HepG2 (cell line): ENCODE data around the gene SMIM29. TPM values are rescaled to one million over a fixed set of nuclear protein-coding genes. Genes with fewer than 3 reads are reported as not detected.

Experiments used
- ATAC-seq: fragments of 200-7000 bp; cut with Tn5 transposase; 3 replicates; pipeline ENCODE4 v1.9.1; 2020; ENCODE audit warnings: mild to moderate bottlenecking, moderate library complexity
- BruUV-seq: library from RNA; stranded (reverse); fragments of 400-500 nt; replicated peaks from 2 replicates; lab custom pipeline; 2021; lab: Mats Ljungman, UMichigan
- CTCF ChIA-PET: fragments of 300-600 bp; formaldehyde crosslinking; extraction: SDS; loops from one replicate; lab custom pipeline; 2021; ENCODE audit warnings: low total read pairs, inconsistent platforms, low intra/inter-chr PET ratio; lab: Yijun Ruan, JAX
- POLR2A ChIA-PET: fragments of 350-600 bp; sonication (Branson Sonifier 250); formaldehyde crosslinking; loops from one replicate; lab custom pipeline; 2020; ENCODE audit warnings: antibody characterized with exemption, inconsistent platforms; lab: Yijun Ruan, JAX
- DNase-seq: peaks from one replicate; pipeline ENCODE4 v3.0.0-alpha.2; 2015; ENCODE audit warnings: low spot score
- FAIRE-seq: peaks from 3 replicates; lab custom pipeline; 2011; peaks lifted over from hg19 to GRCh38; lab: Jason Lieb, UNC
- H2AFZ ChIP-seq: one replicate; pipeline ENCODE4 v1.6.1; 2011; ENCODE audit warnings: low read length, inconsistent platforms
- H3K27ac ChIP-seq: fragments of 300-600 bp; 3 replicates; pipeline ENCODE4 v1.8.0; 2011; ENCODE audit warnings: mixed run types, mild to moderate bottlenecking, mixed read lengths, low read length, inconsistent platforms; ENCODE audit not compliant: insufficient read depth; ENCODE audit errors: extremely low read length
- H3K27me3 ChIP-seq, 2 experiments: fragments of 200-600 bp in 1 of 2; 2 replicates in 1 of 2; 3 replicates in 1 of 2; pipeline versions ENCODE4 v1.6.0 to v1.8.0; 2011; ENCODE audit warnings: low read length in 2 of 2, mild to moderate bottlenecking in 2 of 2, moderate library complexity in 2 of 2, inconsistent platforms in 1 of 2; ENCODE audit not compliant: insufficient read depth in 2 of 2, control insufficient read depth in 1 of 2
- H3K36me3 ChIP-seq, 2 experiments: fragments of 200-600 bp in 1 of 2; replicated peaks in 1 of 2; 2 replicates in 1 of 2; 3 replicates in 1 of 2; pipeline versions ENCODE4 v1.5.1 to v1.8.0; 2011; ENCODE audit warnings: low read length in 2 of 2, inconsistent platforms in 1 of 2; ENCODE audit not compliant: insufficient read depth in 2 of 2, control insufficient read depth in 1 of 2
- H3K4me1 ChIP-seq: 2 replicates; pipeline ENCODE4 v1.5.1; 2012; ENCODE audit warnings: low read length, inconsistent platforms; ENCODE audit not compliant: insufficient read depth
- H3K4me2 ChIP-seq: 2 replicates; pipeline ENCODE4 v1.6.0; 2011; ENCODE audit warnings: low read depth, low read length, inconsistent platforms
- H3K4me3 ChIP-seq, 3 experiments: fragments of 200-600 bp in 1 of 3; sonication (generic), shearing (Covaris generic) in 1 of 3; replicated peaks in 1 of 3; 2 replicates each; pipeline ENCODE4 v1.5.1; 2011 to 2016; ENCODE audit warnings: low read length in 3 of 3, inconsistent platforms in 2 of 3, low read depth in 2 of 3, mild to moderate bottlenecking in 2 of 3, control low read depth in 1 of 3, mixed read lengths in 1 of 3; ENCODE audit not compliant: insufficient read depth in 1 of 3
- H3K79me2 ChIP-seq: one replicate; pipeline ENCODE4 v1.6.1; 2011; ENCODE audit warnings: low read length, inconsistent platforms; ENCODE audit not compliant: insufficient read depth
- H3K9ac ChIP-seq: 2 replicates; pipeline ENCODE4 v1.6.0; 2011; ENCODE audit warnings: mild to moderate bottlenecking, low read depth, low read length, inconsistent platforms; ENCODE audit not compliant: insufficient read depth
- H3K9me3 ChIP-seq: 2 replicates; pipeline ENCODE4 v1.5.1; 2012; ENCODE audit warnings: mild to moderate bottlenecking, low read length
- H4K20me1 ChIP-seq: 2 replicates; pipeline ENCODE4 v1.6.0; 2011; ENCODE audit warnings: inconsistent platforms, mild to moderate bottlenecking, low read length, moderate library complexity; ENCODE audit not compliant: insufficient read depth
- AGO1 ChIP-seq: fragments of 200-400 bp; formaldehyde crosslinking; IDR thresholded peaks from 2 replicates; pipeline ENCODE4 v1.6.1; 2017; ENCODE audit warnings: mild to moderate bottlenecking, low read depth, low read length, moderate library complexity; ENCODE audit not compliant: poor library complexity, severe bottlenecking
- ARNT ChIP-seq: fragments of 450-650 bp; IDR thresholded peaks from 2 replicates; pipeline ENCODE4 v1.6.1; 2017
- ATF7-NPFF ChIP-seq: sonication (generic); formaldehyde crosslinking; IDR thresholded peaks from 2 replicates; pipeline ENCODE4 v1.8.1; 2023; ENCODE audit warnings: mild to moderate bottlenecking, low read depth, missing genetic modification reagents, moderate library complexity
- CHD2 ChIP-seq: IDR thresholded peaks from 2 replicates; pipeline ENCODE4 v1.6.1; 2011; ENCODE audit warnings: low read depth, low read length, improper control_type of control experiment
- CHD4 ChIP-seq: fragments of 200-600 bp; sonication (generic); IDR thresholded peaks from 2 replicates; pipeline ENCODE4 v1.7.0; 2017; ENCODE audit warnings: mild to moderate bottlenecking, low read length, borderline replicate concordance
- HNRNPK ChIP-seq: fragments of 200-400 bp; formaldehyde crosslinking; IDR thresholded peaks from 2 replicates; pipeline ENCODE4 v1.6.1; 2018; ENCODE audit warnings: low read length, low read depth, moderate library complexity, mild to moderate bottlenecking; ENCODE audit not compliant: poor library complexity, severe bottlenecking
- JUN ChIP-seq: sonication (generic); formaldehyde crosslinking; IDR thresholded peaks from 2 replicates; pipeline ENCODE4 v1.4.0; 2020; ENCODE audit warnings: mild to moderate bottlenecking, missing genetic modification reagents
- MEF2D ChIP-seq: sonication (generic); formaldehyde crosslinking; IDR thresholded peaks from 2 replicates; pipeline ENCODE4 v1.5.1; 2020; ENCODE audit warnings: mild to moderate bottlenecking, missing genetic modification reagents
- NCOA5 ChIP-seq: sonication (generic); formaldehyde crosslinking; IDR thresholded peaks from 2 replicates; pipeline ENCODE4 v1.4.0; 2020; ENCODE audit warnings: missing genetic modification reagents
- ONECUT2 ChIP-seq: sonication (generic); formaldehyde crosslinking; IDR thresholded peaks from 2 replicates; pipeline ENCODE4 v1.4.0; 2020; ENCODE audit warnings: missing genetic modification reagents
- RARA ChIP-seq: IDR thresholded peaks from 2 replicates; pipeline ENCODE4 v1.6.1; 2016; ENCODE audit warnings: missing genetic modification reagents, missing compliant biosample characterization
- RBM39 ChIP-seq: fragments of 200-400 bp; formaldehyde crosslinking; IDR thresholded peaks from one replicate; pipeline ENCODE4 v1.6.1; 2018; ENCODE audit warnings: antibody characterized with exemption, mild to moderate bottlenecking, low read depth, low read length; ENCODE audit not compliant: poor library complexity, severe bottlenecking
- ZNF225 ChIP-seq: sonication (generic); formaldehyde crosslinking; IDR thresholded peaks from 2 replicates; pipeline ENCODE4 v1.4.0; 2020; ENCODE audit warnings: mild to moderate bottlenecking, missing genetic modification reagents
- ZNF749 ChIP-seq: sonication (generic); formaldehyde crosslinking; IDR thresholded peaks from 2 replicates; pipeline ENCODE4 v1.8.0; 2022; ENCODE audit warnings: mild to moderate bottlenecking, missing genetic modification reagents, moderate library complexity, borderline replicate concordance
- ZNF777 ChIP-seq: sonication (generic); formaldehyde crosslinking; IDR thresholded peaks from 2 replicates; pipeline ENCODE4 v1.4.0; 2020; ENCODE audit warnings: missing genetic modification reagents
- ZSCAN21 ChIP-seq: sonication (generic); formaldehyde crosslinking; IDR thresholded peaks from 2 replicates; pipeline ENCODE4 v1.8.0; 2022; ENCODE audit warnings: mild to moderate bottlenecking, missing genetic modification reagents, moderate library complexity, borderline replicate concordance
- WGBS: methylation state at CpG from one replicate; pipeline ENCODE4 v1.1.6; 2017; ENCODE audit warnings: low lambda C conversion rate; 5-methylcytosine and 5-hydroxymethylcytosine counted together
- in situ Hi-C: cut with HindIII; loops from 2 replicates; pipeline ENCODE4 v1.10.0; 2017; ENCODE audit warnings: low pct_unique_long_range_greater_than_20kb; ENCODE audit not compliant: extremely low pct_ligation_motif_present
- intact Hi-C: fragments of 100-400 bp; cut with micrococcal nuclease; formaldehyde crosslinking; loops from one replicate; pipeline ENCODE4 v1.10.0; 2022; ENCODE audit not compliant: unreplicated experiment
- polyA plus RNA-seq, 8 experiments: library from polyadenylated mRNA; depleted of rRNA in 3 of 8; stranded (reverse) in 7 of 8; unstranded in 1 of 8; fragments of >200 nt; fragmentation: Illumina TruSeq in 4 of 8; extraction: Trizol in 4 of 8; gene quantifications; 2 replicates each; pipeline versions ENCODE4 v1.2.1 to v1.2.3, GENCODE V29; 2011 to 2016; ENCODE audit warnings: low read depth in 4 of 8, missing spikeins in 1 of 8, mixed read lengths in 1 of 8; ENCODE audit not compliant: insufficient read depth in 1 of 8
- total RNA-seq, 5 experiments: library from RNA; depleted of rRNA; stranded (reverse); fragments of >200 nt; fragmentation: Illumina TruSeq; extraction: Trizol; gene quantifications; 2 replicates each; pipeline ENCODE4 v1.2.3, GENCODE V29; 2016; ENCODE audit warnings: low read depth in 1 of 5
- TF ChIP-seq, protein P1 (sequence below): sonication (generic); formaldehyde crosslinking; IDR thresholded peaks from 2 replicates; pipeline ENCODE4 v1.5.0; 2020; ENCODE audit warnings: mild to moderate bottlenecking, missing genetic modification reagents
- TF ChIP-seq, protein P2 (sequence below): sonication (generic); formaldehyde crosslinking; IDR thresholded peaks from 2 replicates; pipeline ENCODE4 v1.4.0; 2020; ENCODE audit warnings: missing genetic modification reagents
- TF ChIP-seq, protein P3 (sequence below): sonication (generic); formaldehyde crosslinking; IDR thresholded peaks from 2 replicates; pipeline ENCODE4 v1.9.0; 2022; ENCODE audit warnings: missing genetic modification reagents, mild to moderate bottlenecking, borderline replicate concordance

Gene SMIM29
- total and polyA plus RNA-seq, 2 of the 13 experiments (the other 11 are each of a cell fraction or from before 2014, with no cell fraction given), result 8.8 to 15.3 TPM

DNA sequence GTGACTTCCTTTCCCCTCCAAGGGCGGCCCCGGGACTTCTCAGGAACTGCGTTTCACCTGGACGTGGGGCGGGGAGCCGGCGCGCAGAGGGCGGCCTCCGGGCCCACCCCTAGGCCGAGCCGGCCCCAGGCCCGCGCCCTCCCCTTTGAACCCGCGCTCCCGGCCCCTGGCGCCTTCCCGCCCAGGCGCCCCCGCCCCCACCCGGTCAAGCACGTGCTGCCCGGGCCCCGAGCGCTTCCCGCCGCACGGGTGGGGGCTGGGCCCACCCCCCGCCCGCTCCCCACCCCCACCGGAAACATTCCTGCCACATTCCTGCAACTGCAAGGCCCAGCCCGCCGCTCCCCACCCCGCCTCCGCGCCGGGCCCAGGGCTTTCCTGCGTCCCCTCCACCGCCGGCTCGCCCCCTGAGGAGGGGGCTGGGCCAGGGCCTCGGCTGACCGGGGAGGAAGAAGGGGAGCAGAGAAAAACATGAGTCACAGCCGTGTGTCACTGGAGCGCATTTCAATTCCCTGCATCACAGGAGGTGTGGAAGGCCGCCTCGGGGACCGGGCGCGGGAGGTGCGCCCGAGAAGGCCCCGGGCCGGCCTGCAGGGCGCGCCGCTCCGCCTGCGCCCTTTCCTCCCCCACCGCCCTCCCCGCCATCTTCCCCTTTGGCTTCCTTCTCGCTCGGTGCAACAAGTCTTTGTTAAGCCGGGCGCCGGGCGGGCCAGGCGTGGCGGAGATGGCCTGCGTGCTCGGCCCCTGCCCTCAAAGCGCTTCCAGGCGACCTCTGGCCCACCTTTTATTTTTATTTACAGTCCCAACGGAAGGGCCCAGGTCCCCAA, 13.3 kb downstream of the SMIM29 start:
- 85% methylated on average over 57 of the region's 75 CpGs for WGBS
- H3K9ac ChIP-seq, result no peak overlapping the region
- no peaks in the 10 kb centered on the region for H4K20me1 ChIP-seq
- no peak overlapping the region for H3K4me3 ChIP-seq
- peaks cover 2 to 3% of the 10 kb centered on the region in 2 experiments; a peak in 3 of 5 replicates for H3K36me3 ChIP-seq
- no peak for DNase-seq
- BruUV-seq, result no TSS peak
- H3K79me2 ChIP-seq, result peaks cover 25% of the 10 kb centered on the region
- H3K4me1 ChIP-seq, result peaks cover 31% of the 10 kb centered on the region
- CTCF ChIA-PET, result no interaction called here
- peaks cover 2 to 6% of the 10 kb centered on the region in 2 experiments; a peak in 4 of 5 replicates for H3K27me3 ChIP-seq
- POLR2A ChIA-PET, result interaction anchor here (1.3 to 1.7 kb wide), 3 partner anchors 12 to 191 kb away, joined by 7 to 24 read pairs (median 8); partner anchors contain the start of gene NUDT3
- no peaks in the 10 kb centered on the region for H3K9me3 ChIP-seq
- no peak overlapping the region for H3K4me2 ChIP-seq
- in situ Hi-C loops (loop anchor here (25.0 kb wide), 1 partner anchor 377 kb away; no protein-coding TSS in a partner anchor), intact Hi-C loops (loop anchor here (2.0 kb wide), 1 partner anchor 35 kb away; no protein-coding TSS in a partner anchor)
- no peak for FAIRE-seq
- no peak overlapping the region for H2AFZ ChIP-seq
- no peak overlapping the region for H3K27ac ChIP-seq
- no peak for ATAC-seq
- no peak for TF ChIP-seq JUN
- no peak for TF ChIP-seq ZNF777 (CRISPR knock-in tag)
- TF ChIP-seq ZNF225, result no peak
- TF ChIP-seq ONECUT2 (CRISPR knock-in tag), result no peak
- TF ChIP-seq, protein P1, sequence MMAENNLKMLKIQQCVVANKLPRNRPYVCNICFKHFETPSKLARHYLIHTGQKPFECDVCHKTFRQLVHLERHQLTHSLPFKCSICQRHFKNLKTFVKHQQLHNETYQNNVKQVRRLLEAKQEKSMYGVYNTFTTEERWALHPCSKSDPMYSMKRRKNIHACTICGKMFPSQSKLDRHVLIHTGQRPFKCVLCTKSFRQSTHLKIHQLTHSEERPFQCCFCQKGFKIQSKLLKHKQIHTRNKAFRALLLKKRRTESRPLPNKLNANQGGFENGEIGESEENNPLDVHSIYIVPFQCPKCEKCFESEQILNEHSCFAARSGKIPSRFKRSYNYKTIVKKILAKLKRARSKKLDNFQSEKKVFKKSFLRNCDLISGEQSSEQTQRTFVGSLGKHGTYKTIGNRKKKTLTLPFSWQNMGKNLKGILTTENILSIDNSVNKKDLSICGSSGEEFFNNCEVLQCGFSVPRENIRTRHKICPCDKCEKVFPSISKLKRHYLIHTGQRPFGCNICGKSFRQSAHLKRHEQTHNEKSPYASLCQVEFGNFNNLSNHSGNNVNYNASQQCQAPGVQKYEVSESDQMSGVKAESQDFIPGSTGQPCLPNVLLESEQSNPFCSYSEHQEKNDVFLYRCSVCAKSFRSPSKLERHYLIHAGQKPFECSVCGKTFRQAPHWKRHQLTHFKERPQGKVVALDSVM (CRISPR knock-in tag), result no peak
- no peak for TF ChIP-seq CHD4
- no peak for TF ChIP-seq RARA (CRISPR knock-in tag)
- no peak for TF ChIP-seq CHD2
- peak; percentile 79 for TF ChIP-seq HNRNPK
- TF ChIP-seq RBM39, result peak; percentile 55
- no peak for TF ChIP-seq NCOA5 (CRISPR knock-in tag)
- TF ChIP-seq, protein P2, sequence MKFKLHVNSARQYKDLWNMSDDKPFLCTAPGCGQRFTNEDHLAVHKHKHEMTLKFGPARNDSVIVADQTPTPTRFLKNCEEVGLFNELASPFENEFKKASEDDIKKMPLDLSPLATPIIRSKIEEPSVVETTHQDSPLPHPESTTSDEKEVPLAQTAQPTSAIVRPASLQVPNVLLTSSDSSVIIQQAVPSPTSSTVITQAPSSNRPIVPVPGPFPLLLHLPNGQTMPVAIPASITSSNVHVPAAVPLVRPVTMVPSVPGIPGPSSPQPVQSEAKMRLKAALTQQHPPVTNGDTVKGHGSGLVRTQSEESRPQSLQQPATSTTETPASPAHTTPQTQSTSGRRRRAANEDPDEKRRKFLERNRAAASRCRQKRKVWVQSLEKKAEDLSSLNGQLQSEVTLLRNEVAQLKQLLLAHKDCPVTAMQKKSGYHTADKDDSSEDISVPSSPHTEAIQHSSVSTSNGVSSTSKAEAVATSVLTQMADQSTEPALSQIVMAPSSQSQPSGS, result no peak
- TF ChIP-seq ARNT, result no peak
- no peak for TF ChIP-seq AGO1
- TF ChIP-seq, protein P3, sequence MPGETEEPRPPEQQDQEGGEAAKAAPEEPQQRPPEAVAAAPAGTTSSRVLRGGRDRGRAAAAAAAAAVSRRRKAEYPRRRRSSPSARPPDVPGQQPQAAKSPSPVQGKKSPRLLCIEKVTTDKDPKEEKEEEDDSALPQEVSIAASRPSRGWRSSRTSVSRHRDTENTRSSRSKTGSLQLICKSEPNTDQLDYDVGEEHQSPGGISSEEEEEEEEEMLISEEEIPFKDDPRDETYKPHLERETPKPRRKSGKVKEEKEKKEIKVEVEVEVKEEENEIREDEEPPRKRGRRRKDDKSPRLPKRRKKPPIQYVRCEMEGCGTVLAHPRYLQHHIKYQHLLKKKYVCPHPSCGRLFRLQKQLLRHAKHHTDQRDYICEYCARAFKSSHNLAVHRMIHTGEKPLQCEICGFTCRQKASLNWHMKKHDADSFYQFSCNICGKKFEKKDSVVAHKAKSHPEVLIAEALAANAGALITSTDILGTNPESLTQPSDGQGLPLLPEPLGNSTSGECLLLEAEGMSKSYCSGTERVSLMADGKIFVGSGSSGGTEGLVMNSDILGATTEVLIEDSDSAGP (CRISPR knock-in tag), result no peak
- no peak for TF ChIP-seq MEF2D (CRISPR knock-in tag)
- TF ChIP-seq ZSCAN21 (CRISPR knock-in tag), result no peak
- TF ChIP-seq ATF7-NPFF (CRISPR knock-in tag), result 0 out of 2 replicates have a peak, but pooled peaks have one; percentile 30
- TF ChIP-seq ZNF749 (CRISPR knock-in tag), result no peak
